ENCODE measurements around the gene TDRD6.

GRCh38 chr6:46676604-46677313 lies 10.9 kb upstream of the TDRD6 start:
- TF ChIP-seq POLR2AphosphoS5 (IDR thresholded peaks at IDR 0.05) (no peak), POLR2A (IDR thresholded peaks at IDR 0.05) (no peak)
- TF ChIP-seq, protein P1, sequence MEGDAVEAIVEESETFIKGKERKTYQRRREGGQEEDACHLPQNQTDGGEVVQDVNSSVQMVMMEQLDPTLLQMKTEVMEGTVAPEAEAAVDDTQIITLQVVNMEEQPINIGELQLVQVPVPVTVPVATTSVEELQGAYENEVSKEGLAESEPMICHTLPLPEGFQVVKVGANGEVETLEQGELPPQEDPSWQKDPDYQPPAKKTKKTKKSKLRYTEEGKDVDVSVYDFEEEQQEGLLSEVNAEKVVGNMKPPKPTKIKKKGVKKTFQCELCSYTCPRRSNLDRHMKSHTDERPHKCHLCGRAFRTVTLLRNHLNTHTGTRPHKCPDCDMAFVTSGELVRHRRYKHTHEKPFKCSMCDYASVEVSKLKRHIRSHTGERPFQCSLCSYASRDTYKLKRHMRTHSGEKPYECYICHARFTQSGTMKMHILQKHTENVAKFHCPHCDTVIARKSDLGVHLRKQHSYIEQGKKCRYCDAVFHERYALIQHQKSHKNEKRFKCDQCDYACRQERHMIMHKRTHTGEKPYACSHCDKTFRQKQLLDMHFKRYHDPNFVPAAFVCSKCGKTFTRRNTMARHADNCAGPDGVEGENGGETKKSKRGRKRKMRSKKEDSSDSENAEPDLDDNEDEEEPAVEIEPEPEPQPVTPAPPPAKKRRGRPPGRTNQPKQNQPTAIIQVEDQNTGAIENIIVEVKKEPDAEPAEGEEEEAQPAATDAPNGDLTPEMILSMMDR (IDR thresholded peaks at IDR 0.05): no peak

Measured in breast epithelium (tissue), 3 donors.